Inflammatory macrophage treated with lipopolysaccharide for 1 hour (primary cell): Measurements from ENCODE around the gene MYH14.
A peak's percentile ranks its signal among the peaks of the same experiment; 100 is the strongest.

Source experiments
- DNase-seq, 2 donors: peaks; one replicate each; pipeline ENCODE4 v3.0.0-alpha.2; 2020 to 2022

Gene MYH14

DNA sequence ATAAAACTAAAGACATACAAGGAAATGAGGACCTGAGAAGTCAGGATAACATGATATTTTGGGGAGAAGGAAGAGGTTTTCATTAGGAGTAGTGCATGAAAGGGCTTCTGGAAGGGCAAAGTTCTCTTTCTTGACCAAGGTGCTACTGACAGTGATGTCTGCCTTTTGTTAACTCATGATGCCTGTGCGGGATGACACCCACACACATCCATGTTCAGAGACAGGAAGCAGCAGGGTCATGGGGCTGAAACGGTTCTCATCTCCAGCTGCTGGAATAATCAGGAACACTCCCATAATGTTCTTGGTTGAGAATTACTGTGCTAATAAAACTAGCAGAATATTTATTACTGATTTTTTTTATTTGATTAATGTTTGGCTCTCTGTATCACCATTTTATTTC is 96.6 kb downstream of the MYH14 start:
- DNase-seq, result peak; percentile 15 to 68

DNA sequence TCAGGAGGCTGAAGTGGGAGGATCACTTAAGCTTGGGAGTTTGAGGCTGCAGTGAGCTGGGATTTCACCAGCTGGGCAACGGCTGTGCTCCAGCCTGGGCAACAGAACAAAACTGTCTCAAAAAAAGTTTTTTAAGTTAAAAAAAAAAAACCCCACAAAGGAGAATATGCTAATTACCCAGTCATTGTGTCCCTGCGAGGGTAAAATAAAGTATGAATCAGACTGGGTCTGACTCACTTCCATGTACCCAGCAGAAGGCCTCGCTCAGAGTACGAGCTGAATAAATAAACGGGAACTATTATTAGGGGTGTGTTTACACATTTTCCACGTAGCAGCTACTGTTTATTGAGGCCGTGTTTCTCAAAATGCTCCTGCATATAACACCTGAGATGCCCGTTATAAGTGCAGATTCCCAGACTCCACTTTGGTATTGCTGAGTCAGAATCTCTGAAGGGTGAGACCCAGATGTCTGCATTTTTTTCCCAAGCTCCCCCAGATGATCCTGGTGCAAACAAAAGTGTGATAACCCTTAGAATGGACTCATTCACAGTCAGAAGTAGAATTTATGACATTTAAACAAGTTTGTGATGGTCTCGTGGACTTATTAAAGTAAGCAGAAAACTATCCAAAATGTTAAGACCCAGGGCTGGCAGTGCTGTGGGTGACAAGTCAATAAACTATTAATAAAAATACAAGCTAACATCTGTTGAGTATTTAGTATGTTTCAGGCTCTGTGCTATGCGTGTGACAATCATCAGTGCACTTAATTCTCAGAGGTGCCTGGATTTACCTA is 97.6 kb downstream of the MYH14 start:
- DNase-seq, result peak; percentile 65 to 83

DNA sequence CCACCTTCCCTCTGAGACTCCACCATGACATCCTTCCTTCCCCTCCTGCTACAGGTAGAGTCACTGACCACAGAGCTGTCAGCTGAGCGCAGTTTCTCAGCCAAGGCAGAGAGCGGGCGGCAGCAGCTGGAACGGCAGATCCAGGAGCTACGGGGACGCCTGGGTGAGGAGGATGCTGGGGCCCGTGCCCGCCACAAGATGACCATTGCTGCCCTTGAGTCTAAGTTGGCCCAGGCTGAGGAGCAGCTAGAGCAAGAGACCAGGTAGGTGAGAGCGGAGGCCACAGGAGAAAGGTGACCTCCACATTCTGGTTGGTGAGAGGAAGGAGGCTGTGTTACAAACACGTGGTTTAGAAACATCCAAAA is 98.2 kb downstream of the MYH14 start:
- no peak for DNase-seq

DNA sequence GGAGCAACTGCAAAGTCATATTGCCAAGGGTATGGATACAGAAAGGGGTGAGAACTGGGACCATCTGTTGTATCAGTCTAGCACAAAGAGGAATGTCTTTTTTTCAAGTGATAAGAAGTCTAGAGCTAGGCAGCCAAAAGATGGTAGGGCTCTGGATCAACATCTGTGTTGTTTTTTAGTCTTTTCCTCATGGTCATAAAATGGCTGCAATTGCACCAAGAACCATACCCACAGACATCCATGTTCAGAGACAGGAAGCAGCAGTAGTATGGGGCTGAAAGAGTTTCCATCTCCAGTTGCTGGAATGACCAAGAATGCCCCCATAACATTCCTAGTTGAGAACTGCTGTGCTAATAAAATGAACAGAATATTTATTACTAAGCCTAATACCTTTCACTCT is 100.1 kb downstream of the MYH14 start:
- DNase-seq, result no peak

DNA sequence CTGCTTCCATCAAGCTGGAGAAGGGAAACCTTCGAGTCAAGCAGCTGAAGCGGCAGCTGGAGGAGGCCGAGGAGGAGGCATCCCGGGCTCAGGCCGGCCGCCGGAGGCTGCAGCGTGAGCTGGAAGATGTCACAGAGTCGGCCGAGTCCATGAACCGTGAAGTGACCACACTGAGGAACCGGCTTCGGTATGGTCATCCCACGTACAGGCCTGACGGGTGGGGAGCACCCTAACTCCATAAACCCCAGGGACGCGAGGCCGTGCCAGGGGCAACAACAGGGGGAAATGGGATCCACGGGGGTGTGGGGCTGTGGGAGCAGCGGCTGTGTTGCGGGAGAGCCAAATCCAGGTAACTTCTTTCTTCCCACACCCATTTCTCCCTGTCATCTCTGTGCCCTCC is 105.6 kb downstream of the MYH14 start:
- DNase-seq, result no peak

DNA sequence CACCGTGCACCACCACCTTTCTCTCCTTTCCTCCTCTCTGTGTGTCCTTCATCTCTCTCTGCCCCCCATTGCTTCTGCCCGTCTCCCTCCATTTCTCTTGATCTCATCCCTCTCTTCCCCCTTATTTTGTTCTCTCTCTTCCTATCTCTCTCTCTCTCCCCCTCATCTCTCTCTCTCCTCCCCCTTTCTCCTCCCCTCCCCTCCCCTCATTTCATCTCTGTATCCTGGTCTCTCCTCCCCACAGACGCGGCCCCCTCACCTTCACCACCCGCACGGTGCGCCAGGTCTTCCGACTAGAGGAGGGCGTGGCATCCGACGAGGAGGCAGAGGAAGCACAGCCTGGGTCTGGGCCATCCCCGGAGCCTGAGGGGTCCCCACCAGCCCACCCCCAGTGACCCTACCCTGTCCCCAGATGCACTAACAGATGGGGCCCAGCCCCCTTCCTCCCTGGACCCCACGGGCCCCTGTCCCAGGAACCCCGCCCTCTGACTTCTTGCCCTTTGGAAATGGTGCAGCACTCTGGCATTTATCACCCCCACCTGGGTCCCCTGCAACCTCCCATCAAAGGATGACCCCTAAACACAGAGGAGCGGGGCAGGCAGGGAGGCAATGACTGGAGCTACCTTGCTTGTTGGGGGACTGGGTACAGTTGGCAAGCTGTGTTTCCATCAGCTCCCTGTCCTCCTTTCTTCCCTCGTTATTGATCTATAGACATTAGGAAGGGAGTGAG is 106.1 kb downstream of the MYH14 start:
- no peak for DNase-seq

DNA sequence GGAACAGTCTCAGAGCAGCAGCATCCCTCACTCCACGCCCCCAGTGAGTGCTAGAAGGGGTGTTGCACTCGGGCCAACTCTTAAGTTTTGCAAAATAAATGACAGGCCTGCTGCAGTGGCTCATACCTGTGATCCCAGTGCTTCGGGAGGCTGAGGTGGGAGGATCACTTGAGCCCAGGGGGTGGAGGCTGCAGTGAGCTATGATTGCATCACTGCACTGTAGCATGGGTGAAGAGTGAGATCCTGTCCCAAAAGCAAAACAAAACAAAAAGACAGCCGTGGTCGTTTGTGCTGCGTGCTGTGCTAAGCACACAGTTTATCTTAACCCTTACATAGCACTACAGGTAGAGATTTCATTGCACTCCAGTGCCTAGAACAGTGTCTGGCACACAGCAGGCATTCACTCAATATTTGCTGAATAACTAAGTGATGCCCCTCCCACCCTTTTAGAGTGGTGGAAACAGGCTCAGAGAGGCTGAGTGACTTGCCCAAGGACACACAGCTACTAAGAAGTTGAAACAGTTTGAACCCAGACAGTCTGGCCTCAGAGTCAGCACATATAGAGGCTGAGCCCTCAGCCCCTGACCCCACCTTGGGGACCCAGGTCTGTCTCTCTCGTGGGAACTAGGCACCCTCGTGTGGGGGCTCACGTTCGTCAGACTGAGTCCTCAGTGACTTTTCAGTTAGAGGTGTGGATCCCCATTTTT is 107.5 kb downstream of the MYH14 start:
- DNase-seq, result no peak

DNA sequence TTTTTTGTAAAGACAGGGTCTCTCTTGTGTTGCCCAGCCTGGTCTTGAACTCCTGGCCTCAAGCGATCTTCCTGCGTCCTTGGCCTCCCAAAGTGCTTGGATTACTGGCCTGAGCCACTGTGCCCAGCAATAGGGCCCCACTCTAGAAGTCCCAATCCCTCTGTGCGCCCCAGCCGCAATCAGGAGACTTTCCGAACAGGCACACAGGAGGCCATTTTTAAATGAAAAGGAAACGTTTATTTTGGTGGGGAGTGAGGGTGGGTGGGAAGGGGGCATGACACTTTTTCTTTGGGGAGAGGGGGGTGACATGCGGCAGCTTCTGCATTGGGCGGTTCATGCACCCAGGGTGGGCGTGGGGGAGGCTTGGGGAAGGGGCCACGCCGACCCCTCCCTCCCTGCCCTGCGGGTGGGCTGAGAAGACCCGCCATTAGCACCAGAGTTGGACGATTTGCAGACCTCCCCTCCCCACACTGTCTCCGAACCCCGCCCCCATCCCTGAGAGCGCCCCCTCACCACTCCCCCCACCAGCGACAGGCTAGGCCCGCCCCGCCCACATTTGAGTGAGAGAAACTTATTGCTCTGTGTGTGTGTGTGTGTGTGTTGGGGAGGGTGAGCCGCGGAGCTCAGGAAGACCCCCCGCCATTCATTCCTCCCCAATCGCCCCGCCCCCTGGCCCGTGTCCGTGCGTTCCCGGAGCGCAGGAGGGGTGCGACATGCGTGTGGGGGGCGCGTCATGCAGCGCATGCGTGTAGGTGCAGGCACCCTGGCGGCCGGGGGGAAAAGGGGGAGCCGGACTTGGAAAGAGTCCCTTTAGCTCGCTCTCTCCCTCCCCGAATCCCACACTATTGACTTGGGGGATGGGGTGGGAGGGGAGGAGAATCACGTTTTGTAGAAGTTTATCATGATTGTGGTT is 108.6 kb downstream of the MYH14 start:
- no peak for DNase-seq

DNA sequence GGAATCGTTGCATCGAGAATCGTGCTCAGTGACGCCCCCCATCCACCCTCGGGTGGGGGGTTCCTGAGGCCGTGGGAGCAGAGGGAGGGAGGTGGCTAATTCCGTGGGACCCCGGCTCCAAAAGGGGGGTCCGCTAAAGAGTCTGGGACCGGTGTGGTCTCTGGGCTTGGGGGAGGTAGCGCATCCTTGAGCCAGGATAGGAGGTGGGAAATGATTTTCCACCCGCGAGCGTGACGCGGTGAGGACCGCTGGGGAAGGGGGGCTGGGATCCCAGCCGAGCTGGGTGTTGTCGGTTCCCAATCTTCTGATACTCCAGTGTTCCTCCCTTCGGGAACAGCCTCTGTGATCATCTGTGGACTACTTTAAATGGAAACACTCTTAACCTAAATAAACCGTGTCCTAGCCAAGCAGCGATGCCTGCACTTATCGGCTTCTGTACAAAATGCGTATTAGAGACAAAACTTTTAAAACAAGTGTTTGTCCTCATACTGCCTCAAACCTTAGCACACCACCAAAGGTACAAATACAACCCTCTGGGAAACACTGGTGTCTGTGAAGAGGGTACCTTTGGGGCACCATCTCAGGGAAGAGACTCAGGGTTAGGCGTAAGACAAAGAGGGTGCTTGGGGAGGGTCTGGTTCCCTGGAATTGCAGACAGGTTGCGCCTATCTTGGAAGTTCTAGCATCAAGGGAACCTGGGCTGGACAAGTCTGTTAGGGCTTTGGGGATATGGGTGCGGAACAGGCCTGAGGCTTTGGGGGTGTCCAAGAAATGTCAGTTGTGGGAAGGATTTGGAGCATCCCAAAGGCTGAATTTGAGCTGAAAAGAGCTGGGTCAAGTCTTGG is 109.8 kb downstream of the MYH14 start:
- DNase-seq, result no peak

DNA sequence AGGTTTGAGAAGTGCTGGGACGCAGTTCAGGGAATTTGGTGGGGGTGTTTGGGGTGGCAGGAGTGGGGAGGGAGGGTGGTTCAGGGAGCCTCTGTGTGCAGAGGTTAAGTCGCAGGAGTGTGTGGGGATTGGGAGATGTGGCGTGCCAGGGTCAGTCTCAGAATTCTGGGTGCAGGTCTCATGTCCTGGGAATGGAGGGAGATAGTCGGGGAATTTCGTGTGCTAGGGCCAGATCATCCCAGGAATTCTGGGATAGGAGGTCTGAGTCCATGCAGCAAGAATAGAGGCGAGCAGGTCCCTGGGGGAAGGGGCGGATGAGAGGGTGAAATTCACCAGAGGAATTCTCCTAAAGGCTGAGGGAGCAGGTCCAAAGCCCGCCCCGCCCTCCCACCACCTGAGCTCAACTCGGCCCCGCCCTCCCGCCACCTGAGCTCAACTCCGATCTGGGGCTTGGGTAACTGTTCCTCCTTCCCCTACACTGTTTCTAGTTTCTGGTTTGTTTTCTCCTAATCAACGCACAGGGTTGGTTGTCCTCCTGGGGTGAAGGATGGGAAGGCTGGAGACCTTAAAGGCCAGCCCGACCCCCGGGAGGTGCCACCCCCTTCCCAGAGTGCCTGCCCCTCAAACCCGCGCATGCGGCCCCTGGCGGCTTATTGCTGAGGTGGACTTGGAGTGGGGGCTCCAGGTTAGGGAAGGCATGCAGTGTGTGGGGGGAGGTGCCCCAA is 110.6 kb downstream of the MYH14 start:
- DNase-seq, result no peak

DNA sequence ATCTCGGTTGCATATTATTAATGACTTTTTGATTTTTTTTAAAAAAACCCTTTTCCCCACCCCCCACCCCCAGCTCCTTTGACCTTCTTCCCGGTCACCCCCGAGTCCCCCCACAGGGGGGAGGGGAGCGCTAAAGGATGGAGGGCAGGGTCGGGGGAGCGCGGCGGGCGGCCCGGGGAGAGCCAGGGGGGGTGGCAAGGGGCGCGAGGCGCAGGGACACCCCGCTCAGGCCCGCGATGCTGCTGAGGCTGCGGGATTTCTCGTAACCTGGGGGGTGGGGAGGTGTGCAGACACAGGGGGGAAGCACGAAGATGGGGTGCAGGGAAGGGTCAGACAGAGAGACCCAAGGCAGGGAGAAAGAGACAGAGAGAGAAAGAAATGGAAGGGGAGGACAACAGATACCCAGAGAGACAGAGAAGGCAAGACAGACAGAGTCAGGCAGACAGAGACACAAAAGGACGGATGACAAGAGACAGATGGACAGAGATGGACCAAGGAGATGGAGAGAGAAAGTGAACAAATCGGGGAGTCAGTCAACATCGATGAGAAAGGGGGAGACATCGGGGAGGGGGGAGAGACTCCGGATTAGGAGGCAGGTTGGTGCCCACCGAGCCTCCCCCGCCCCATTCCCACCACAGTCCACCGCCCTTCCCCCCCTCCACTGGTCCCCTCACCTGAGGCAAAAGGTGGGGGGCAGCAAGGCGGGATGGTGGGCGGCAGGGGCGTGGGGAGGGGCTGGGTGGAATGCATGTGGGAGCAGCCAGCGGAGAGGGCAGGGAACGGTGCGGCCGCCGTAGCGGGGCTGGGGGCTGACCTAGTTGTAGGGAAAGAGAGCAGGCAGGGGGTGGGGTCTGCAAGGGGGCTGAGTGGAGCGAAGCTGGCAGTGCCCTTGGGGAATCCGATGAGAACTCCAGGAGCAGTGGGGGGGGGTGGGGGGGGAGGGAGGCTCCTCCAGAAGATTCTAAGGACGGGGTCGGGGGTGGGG is 111.6 kb downstream of the MYH14 start:
- no peak for DNase-seq

DNA sequence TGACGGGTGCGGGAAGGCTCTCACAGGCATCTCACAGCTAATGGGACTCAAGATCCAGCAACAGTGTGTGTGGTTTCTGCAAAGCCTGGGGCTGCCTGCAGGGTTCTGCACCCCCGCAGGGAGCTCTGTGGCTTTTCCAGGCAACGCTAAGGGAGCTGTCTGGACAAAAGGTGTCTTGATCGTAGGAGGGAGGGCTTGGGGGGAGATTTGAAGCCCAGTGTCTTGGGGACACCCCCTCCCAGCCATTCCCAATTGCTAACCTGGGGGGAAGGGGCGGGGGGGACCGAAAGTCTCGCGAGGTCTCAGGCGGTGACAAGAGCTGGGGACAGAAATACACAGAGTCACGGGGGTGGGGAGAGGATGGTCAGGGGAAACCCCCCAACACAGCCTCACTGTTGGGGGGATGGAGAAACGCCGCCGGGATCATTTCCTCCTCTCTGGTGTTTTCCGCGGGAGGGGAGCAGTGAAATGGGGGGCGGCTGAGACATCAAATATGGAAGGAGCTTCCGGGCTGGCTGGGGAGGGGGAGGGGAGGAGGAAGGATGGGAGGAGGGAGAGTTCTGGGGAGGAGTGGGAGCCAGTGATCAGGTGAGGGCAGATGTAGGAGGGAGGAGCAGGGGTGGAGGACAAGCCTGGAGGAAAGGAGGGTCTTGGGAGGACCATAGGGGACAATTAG is 112.5 kb downstream of the MYH14 start:
- DNase-seq, result peak; percentile 52 to 77

DNA sequence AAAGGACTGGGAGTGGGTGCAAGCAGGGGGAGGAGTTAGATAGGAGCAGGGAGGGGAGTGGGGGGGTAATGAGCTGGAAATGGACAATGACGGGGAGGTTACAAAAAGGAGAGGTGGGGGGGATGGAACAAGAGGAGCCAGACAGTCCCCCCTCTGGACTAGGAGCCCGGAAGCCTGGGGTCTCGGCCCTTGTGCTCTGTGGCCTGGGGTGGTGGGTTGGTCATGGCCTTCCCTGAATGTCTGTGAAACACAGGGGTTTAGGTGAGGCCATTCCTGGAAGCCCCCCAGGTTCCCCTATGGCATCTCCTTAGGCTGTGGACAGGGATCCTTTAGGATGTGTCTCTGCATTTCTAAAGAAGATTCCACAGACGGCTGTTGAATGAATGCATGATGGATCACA is 113.7 kb downstream of the MYH14 start:
- DNase-seq, result no peak

DNA sequence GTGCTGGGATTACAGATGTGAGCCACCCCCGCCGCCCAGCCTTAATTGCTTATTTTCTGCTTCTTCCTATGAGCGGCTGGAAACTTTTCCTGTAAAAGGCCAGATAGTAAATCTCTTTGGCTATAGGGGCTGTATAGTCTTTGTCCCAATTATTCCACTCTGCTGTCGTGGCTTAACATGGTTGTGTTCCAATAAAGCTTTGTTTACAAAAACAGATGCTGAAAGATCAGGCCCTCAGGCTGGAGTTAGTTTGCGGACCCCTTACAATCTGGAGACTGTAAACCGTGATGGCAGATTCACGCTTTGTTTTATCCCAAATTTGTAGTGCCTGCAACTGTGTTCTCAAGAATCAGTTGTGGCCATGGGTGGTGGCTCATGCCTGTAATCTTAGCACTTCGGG is 115.0 kb downstream of the MYH14 start:
- no peak for DNase-seq

DNA sequence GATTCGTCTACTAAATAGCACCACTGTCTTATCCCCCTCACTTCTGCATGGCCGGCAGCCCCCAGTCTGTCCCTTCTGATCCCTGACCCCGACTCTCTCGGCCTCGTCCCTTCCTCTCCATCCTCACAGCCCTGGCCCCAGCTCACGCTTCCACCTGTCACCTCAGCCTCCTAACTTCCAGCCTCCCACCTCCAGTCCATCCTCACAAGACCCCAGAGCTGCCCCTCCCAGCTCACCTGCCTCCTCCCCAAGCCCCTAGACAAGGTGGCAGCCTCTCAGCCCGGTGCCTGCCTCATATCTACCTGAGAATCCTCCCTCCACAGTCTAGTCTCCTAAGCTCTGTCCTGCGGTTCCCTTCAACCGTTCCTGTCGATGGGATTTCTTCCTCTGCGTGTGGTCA is 115.7 kb downstream of the MYH14 start:
- no peak for DNase-seq

DNA sequence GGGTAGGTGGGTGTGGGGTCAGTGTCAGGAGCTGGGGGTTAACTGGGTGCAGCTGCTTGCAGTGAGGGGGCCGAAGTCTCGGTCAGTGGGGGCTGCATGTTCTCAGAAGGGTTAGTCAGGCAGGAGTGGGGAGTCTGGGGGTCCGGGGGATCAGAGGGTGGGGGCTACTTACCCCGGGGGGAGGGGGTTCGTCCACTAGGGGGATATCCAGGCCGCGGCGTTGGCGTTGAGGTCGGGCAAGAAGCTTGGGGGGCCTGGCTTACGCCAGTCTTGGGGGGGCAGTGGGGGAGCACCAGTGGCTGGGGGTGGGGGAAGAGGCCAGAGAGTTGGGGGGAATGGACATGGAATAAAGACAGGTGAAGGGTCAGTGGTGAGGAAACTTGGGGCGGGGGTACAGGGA is 116.6 kb downstream of the MYH14 start:
- DNase-seq, result no peak

DNA sequence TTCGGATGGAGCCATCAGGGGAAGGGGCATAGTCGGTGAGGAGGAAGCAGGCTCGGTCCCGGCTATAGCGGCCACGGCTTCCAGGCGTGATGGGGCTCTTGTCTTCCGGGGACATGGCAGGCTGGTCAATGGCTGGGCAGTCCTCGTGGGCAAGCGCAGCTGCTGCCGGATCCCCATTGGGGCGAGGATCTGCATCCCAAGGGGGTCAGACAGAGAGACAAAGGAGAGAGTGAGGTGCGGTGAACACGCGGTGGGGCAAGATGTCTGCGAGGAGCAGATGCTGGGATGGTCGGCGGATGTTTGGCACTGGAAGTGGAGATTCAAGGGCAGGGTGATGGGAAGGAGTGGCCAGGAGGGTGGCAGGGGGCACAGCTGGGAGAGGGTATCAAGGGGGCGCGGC is 117.2 kb downstream of the MYH14 start:
- no peak for DNase-seq

DNA sequence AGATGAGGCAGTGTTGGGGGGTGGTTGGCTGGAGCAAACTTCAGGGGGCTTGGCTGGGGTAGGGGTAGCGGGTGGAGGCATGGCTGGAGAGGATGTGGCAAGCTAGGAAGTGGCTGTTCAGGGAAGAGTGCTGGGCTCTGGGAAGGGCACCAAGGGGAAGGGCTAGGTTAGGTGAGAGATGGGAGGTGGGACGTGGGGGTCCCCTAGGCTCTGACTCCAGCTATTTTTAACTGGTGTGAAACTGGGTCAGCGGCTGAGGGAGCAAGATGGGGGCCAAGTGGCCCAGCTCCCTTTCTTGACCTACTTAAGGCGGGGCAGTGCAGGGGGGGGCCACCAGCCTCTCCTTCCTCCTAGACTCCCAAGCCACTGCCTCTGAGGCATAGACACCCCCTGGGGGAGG is 118.4 kb downstream of the MYH14 start:
- no peak for DNase-seq

DNA sequence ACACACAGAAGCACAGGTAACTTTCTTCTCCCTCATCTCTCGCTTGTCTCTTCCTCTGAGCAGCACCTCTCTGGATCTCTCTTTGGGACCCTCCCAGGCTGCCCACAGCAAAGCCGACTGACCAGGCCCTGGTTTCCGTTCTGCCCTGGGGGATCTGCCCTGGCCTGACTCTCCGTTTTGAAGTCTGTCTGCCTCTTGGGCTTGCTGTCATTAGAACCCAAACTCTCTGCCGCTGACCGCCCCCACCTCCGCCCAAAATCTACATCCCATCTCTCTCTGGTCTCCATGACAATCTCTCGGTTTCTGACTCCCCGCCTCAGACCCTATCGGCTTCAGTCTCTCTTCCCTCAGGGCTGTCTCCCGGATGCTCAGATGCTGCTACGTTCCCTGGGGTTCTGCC is 118.8 kb downstream of the MYH14 start:
- no peak for DNase-seq
